SW 1271 (cell line): ENCODE results near the gene ZNF831.

Experiments used
- DNase-seq, 2 experiments: peaks; one replicate each; lab custom pipeline; 2025; lab: John Stamatoyannopoulos, UW

The ZNF831 gene

GRCh38 chr20:59141818-59142581 lies 21.6 kb upstream of the ZNF831 start:
- DNase-seq = no peak

GRCh38 chr20:59143326-59143725 lies 20.3 kb upstream of the ZNF831 start:
- no peak for DNase-seq

GRCh38 chr20:59144179-59144830 lies 19.3 kb upstream of the ZNF831 start:
- DNase-seq = no peak

GRCh38 chr20:59144831-59145196 lies 18.8 kb upstream of the ZNF831 start:
- DNase-seq = no peak

GRCh38 chr20:59145247-59145923 lies 18.2 kb upstream of the ZNF831 start:
- no peak for DNase-seq

GRCh38 chr20:59145924-59146779 lies 17.5 kb upstream of the ZNF831 start:
- no peak for DNase-seq

- DNase-seq = no peak
These were observed 16.6 kb upstream of the ZNF831 start for GRCh38 chr20:59146780-59147565.

GRCh38 chr20:59147586-59147985 lies 16.0 kb upstream of the ZNF831 start:
- DNase-seq = no peak

- no peak for DNase-seq
These were observed 14.7 kb upstream of the ZNF831 start for GRCh38 chr20:59148701-59149493.

- DNase-seq = no peak
These were observed 13.7 kb upstream of the ZNF831 start for GRCh38 chr20:59149678-59150504.

GRCh38 chr20:59150821-59151251 lies 12.8 kb upstream of the ZNF831 start:
- DNase-seq = no peak

GRCh38 chr20:59151391-59151790 lies 12.2 kb upstream of the ZNF831 start:
- no peak for DNase-seq

- no peak for DNase-seq
These were observed 11.8 kb upstream of the ZNF831 start for GRCh38 chr20:59151820-59152219.

- DNase-seq = no peak
These were observed 10.9 kb upstream of the ZNF831 start for GRCh38 chr20:59152559-59153354.

GRCh38 chr20:59153355-59153681 lies 10.3 kb upstream of the ZNF831 start:
- DNase-seq = no peak

GRCh38 chr20:59153832-59154231 lies 9.8 kb upstream of the ZNF831 start:
- no peak for DNase-seq

- DNase-seq = no peak
These were observed 9.2 kb upstream of the ZNF831 start for GRCh38 chr20:59154317-59155013.

GRCh38 chr20:59157064-59157463 lies 6.6 kb upstream of the ZNF831 start:
- DNase-seq = no peak
